Measurements from ENCODE around the gene UGT2A3.

The UGT2A3 gene

DNA sequence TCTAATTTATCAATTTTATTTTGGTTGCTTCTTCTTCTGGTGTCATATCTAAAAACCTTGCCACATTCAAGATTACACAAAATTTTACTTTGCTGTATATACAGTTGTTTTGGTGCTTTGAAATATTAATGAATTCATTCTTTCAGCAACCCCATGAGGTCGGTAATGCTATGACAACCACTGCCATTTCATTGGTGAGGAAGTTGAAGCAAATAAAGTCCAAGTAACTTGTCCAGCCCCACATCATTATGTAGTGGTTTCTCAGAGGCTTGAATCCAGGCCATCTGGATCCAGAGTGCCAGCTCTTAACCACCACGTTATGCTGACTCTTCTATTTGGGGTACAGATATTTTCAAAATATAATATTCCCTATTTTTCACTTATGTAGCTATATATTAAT, 42.2 kb downstream of the UGT2A3 start:
- no peak for DNase-seq

DNA sequence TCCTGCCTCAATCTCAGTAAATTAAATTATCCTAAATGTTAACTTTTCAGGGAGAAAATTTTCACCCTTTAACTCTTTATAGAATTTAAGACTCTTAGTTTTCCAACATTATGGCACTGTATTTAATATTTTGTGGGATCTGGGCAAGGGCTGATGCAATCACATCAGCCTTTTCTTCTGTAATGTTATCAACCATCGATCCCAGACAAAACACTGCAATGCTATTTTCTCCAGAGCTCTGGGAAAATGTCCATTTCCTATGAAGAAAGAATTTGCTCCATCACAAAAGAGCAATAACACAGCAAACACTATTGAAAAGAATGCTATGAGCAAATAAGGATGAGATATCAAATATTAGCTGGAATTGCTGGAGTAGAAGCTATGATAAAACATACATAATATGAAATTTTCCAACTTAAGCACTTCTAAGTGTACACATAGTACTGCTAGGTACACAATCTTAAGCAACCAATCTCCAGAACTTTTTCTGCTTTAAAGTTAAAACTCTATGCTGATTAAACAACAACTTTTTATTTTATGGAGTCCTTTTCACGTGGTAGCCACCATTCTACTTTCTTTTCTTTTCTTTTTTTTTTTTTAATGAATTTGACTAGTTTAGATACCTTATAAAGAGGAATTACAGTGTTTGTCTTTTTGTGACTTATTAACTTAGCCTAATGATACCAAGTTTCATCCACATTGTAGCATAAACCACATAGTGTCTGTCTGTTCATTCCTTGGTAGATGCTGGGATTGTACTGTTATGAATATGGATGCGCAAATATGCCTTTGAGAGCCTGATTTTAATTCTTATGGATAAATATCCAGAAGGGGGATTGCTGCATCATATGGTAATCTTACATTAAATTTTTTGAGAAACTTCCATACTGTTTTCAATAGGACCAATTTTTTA, 43.6 kb downstream of the UGT2A3 start:
- DNase-seq: no peak

DNA sequence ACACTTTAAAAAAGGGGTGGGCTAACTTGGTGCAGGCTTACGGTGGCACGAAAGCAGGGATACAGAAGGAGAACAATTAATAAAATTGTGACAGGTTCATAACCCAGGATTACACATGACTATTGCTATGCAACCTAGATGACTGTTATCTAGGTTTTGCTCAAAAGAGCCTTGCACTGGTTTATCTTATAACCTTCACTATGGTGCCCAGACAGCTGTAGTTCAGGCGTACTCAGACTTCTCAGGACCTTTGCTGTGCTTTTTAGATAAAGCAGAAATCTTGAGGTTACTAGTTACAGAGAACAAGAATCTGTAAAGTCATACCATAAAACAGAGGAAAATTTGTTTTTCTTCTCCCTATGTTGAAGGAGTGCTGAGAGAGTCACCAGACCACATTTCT, 44.4 kb downstream of the UGT2A3 start:
- DNase-seq: no peak

DNA sequence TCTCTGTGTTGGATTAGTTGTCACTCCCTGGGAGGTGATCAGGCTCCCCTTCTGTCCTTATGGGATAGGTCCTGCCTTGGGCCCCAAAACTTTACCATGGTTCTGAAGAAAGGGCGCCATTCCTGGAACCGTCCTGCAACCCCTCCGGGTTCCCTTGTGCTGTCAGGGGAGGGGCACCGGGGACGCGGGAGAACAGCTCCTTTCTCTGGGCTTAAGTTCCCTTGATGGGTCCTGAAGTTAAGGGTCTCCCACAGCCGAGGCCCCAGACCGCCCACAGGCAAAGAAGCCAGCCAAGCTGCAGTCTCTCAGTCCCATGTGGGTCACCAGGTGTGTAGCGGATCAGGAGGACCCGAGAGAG, 44.8 kb downstream of the UGT2A3 start:
- no peak for DNase-seq

DNA sequence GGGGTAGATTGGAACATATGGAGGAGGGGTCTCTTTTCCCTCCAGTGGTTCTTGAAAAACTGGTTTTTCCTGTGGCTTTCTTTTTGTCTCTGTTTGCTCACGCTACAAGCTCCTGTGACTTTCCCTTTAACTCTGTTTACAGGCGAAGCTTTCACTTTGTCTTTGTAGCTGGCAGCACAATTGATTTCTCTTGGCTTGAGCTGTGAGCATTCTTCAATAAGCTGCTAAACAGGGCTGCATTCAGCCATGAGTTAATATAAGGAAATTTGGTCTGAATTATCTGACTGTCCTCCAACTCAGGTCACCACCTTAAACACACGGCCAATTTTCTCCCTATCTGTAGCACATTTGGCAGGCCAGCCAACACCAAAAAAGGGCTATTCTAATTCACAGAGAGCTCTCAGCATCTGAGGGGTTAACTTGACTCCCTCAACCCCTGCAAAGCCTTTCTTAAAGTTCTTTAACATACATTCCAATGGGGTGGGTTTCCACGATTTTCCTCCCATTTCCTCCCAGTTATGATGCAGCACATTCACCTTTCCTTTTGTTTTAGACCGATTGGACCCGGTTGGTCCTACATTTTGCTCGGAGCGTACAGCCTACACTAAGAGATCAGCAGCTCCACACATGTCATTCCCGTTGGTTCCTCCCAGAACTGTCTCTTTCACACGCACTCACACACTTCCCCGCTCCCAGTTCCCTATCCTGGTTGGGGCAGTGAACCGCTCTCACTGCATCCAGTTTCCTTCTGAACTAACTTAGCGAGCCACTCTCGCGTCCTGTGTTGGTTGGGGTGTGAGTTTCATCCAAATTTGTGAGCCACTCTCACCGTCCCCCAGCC, 45.4 kb downstream of the UGT2A3 start:
- DNase-seq: no peak

DNA sequence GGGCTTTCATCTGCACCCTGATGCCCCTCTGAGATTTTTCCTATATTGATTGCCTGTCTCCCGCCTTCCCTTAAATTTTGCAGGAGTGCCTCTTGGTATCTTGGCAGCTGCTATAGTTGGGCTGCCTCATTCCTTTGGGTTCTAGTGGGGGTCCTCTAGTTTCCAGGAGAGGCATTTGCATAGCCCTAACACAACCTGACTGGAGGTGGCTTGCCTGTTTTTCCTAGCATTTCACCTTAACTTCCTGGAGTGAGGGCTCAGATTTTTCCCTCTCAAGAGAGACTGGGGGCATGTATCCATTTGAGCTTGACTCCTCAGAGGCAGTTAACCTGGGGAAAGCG, 46.0 kb downstream of the UGT2A3 start:
- DNase-seq: no peak

DNA sequence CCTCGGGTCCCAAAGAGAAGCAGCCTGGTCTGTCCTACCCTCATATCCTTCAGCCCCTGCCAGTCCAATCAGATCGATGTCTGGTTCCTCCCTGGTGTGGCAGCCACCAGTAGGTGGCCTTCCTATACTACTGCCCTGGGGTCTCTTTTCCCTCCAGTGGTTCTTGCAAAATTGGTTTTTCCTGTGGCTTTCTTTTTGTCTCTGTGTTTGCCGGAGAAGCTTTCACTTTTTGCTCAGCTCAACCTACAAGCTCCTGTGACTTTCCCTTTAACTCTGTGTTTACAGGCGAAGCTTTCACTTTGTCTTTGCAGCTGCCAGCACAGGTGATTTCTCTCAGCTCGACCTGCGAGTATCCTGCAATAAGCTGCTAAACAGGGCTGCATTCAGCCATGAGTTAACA, 46.8 kb downstream of the UGT2A3 start:
- DNase-seq: no peak

DNA sequence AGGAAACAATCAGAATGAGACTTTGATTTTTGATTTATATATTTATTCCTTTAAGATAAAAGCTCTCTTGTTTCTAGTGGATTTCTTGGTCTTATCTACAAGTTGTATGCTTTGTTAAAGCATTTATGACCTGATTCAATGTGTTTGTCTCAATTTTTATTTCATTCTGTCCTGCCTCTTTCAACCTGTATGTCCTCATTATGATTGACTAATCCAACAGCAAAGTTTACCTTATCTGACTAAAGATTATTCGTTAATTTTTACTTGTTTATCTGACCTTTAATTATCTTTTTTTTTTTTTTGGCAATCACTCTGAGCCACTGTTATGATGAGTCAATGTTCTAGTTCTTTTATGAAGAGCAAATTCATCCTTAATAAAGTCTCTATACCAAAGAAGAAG, 54.9 kb downstream of the UGT2A3 start:
- no peak for DNase-seq

DNA sequence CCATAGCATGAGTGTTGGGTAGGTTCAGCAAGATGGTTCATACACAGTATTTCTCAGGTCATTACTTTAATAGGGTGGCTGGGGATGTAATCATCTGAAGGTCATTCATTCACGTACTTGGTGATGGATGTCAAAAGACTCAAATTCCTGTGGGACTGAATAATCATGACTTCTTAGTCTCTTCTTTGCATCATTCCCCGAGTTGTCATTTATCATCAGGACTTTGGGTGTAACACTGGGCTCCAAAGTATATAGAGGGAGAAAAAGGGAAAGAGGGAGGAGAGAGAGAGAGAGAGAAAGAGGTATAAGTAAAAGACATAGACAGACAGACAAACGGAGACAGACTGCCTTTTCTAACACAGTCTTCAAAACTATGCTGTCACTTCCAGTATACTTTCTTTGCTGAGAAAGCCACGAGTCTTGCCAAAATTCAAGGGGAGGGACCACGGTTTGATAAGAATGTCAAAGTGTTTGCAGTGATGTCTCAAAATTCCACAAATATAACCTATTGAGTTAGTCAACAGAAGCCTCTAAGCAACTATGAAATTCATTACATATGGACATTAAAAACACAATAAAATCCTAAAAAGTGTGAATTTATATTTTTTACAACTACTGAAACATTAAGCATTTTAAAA, 55.9 kb downstream of the UGT2A3 start:
- no peak for DNase-seq

DNA sequence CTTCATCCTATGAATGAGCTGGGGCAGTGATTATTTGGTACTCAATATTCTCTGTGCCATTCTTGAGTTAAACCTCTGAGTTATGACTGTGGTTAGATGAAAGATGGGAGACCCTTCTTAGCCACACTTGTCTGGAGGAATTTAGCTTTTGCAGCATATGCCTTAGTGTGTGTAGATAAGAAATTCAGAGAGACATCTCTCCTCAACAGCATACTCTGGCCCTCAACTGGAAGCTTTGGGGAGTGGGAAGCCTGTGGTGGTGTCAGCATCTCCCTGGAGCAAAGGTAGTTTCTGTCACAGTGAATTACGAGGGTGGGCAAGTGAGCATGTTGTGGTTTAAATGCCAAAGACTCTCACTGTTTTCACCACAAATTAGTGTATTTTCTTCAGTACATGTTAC, 58.7 kb downstream of the UGT2A3 start:
- no peak for DNase-seq

DNA sequence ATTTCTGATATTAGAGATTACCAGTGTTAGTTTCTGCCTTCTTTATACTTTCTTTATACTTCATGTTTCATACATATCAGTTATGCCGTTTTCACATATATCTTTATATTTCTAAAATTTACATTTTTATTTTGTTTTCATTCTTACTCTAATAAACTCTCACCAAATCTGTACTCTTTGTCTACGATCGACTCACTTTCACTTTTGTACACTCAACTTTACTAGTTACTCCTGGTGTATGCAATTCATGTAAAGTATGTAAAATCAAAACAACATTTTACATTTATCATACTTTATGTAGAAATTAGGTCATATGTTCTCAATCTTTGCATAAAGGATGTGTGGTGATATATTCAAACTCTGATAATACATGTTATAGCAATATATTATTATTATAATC, 59.9 kb downstream of the UGT2A3 start:
- DNase-seq: no peak

DNA sequence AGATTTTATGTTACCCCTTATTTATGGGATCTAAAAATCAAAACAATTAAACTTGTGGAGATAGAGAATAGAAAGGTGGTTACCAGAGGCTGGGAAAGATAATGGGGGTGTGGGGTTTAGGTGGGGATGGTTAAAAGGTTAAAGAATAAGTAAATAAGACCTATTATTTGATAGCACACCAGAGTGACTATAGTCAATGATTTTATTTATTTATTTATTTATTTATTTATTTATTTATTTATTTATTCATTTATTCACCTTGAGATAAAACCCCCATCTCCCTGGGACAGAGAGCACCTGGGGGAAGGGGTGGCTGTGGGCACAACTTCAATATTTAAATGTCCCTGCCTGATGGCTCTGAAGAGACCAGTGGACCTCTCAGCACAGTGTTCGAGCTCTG, 66.1 kb downstream of the UGT2A3 start:
- no peak for DNase-seq

DNA sequence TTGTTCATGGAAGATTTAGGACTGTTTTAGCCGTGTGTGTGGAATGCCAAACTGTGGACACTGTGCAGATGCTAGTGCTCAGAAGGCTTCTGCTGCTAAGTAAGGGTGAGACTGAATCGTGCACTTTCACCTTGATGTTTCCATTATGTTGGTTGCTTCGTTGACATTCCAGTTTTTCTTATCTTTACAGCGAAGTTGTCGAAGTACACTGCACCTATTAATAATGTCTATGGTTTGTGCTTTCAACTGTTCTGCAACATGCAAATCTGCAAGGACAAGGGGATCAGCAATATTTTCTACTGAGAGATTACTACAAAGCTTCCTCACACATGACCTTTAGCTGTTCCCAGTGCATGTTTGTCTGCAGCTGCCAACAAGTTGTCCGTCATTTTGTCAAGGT, 67.7 kb downstream of the UGT2A3 start:
- no peak for DNase-seq

Measured in activated CD4-positive, alpha-beta T cell treated with anti-CD3 and anti-CD28 coated beads, Interleukin-2, amount 50 U/mL, for 16 hours (primary cell).